ENCODE results near the gene SYNPO2.

SYNPO2 gene

DNA sequence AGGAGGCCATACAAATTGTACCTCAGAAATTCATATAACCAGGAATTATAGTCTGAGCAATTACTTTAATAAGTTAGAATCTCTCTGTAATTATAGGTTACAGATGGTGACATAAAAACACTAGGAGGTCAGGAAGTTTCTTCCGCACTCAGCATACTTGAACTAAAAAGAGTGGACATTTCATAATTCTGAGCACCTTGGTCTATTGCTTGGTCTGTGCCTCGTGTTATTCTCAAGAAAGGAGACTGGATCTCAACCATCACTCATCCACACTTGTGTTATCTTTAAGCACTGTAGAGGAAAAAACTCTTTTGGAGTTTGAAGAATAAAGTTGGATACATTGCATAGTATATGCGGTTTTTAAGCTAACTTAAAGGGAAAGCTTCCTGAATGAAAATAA lies 91.1 kb downstream of the SYNPO2 start:
- no peak overlapping the region for H3K4me3 ChIP-seq (ENCODE audit: insufficient read depth, low read length, poor library complexity, severe bottlenecking)
- TF ChIP-seq, protein P1, sequence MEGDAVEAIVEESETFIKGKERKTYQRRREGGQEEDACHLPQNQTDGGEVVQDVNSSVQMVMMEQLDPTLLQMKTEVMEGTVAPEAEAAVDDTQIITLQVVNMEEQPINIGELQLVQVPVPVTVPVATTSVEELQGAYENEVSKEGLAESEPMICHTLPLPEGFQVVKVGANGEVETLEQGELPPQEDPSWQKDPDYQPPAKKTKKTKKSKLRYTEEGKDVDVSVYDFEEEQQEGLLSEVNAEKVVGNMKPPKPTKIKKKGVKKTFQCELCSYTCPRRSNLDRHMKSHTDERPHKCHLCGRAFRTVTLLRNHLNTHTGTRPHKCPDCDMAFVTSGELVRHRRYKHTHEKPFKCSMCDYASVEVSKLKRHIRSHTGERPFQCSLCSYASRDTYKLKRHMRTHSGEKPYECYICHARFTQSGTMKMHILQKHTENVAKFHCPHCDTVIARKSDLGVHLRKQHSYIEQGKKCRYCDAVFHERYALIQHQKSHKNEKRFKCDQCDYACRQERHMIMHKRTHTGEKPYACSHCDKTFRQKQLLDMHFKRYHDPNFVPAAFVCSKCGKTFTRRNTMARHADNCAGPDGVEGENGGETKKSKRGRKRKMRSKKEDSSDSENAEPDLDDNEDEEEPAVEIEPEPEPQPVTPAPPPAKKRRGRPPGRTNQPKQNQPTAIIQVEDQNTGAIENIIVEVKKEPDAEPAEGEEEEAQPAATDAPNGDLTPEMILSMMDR (IDR thresholded peaks at IDR 0.05; ENCODE audit: insufficient read depth, low read length, poor library complexity, severe bottlenecking) = no peak
- TF ChIP-seq EZH2phosphoT487 (conservative IDR thresholded peaks at IDR 0.05; ENCODE audit: low read length) = no peak
- no peaks in the 10 kb centered on the region for H3F3A ChIP-seq (ENCODE audit: insufficient read depth)
- no peak overlapping the region for H3K4me2 ChIP-seq (ENCODE audit: low read depth, low read length, poor library complexity, severe bottlenecking)
- H3K27ac ChIP-seq (ENCODE audit: low read depth, low read length) = no peak overlapping the region
- no peaks in the 10 kb centered on the region for H3K36me3 ChIP-seq (ENCODE audit: low read length)
- H3K9ac ChIP-seq (ENCODE audit: low read length) = no peak overlapping the region
- no peaks in the 10 kb centered on the region for H3K79me2 ChIP-seq (ENCODE audit: insufficient read depth, low read length)
- no peaks in the 10 kb centered on the region for H3K27me3 ChIP-seq (ENCODE audit: low read length)
- no peaks in the 10 kb centered on the region for H4K20me1 ChIP-seq (ENCODE audit: low read depth, low read length)
- H2AFZ ChIP-seq (ENCODE audit: low read depth, low read length, severe bottlenecking) = no peak overlapping the region
- no peaks in the 10 kb centered on the region for H3K9me2 ChIP-seq (replicated peaks; ENCODE audit: insufficient read depth, low read length)
- H3K9me3 ChIP-seq (ENCODE audit: insufficient read depth, low read length) = no peaks in the 10 kb centered on the region

DNA sequence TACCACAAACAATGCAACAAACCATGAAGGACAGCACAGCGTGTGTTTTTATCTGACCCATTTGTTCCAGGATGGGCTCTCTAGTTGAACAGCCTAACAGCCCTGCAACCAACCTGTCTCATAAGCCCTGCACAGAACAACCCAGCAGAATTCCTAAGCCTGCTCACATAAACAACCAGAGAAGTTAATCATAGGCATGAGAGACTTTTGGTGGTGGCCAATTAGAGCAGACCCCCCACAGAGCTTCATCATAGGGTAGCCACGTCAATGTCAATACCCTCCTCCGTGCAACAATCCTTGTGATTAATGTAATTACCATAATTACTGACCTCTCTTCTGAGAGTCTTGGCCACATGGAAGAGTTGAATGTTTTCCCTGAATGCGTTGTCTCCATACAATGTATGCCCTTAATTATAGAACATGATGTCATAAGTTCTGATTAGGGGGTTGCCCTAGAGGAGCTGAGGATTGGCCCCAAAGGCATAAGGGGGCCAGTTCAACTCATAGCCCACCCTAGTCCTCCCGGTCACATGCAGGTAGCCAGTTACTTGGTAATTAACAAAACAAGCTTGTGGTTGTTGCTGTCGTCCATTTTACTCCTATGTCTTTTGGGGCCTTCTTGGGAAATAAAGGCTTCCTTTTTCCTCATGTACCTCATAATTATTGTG lies 92.7 kb downstream of the SYNPO2 start:
- no peak overlapping the region for H2AFZ ChIP-seq (ENCODE audit: low read depth, low read length, severe bottlenecking)

DNA sequence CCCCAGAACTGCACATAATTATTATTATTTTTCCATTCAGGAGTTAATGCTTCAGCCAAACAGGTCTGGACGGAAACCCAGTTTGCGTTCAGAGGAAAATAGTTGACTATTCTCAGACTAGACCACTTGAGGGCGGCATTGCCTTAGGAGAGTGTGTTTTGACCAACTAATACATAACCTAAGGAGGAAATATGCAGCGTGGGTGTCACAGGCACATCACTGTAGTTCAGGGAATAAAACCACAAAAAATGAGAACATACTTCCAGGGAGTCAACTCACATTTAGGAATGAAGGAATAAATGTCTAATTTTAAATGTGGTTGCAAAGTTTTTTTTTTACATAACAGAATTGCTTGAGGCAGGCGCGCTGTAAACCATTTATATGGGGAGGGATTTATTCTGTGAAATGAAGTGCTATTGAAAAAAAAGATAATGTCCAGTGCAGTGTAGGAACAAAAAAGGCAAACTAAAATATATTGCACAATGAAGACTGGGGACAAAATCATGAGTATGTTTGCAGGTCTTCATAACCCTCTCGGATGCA lies 93.3 kb downstream of the SYNPO2 start:
- no peak overlapping the region for H3K4me2 ChIP-seq (ENCODE audit: low read depth, low read length, poor library complexity, severe bottlenecking)

More for the DNA sequence above, 92.7 kb downstream of the SYNPO2 start:
- no peak overlapping the region for H3K4me2 ChIP-seq (ENCODE audit: low read depth, low read length, poor library complexity, severe bottlenecking)
- no peaks in the 10 kb centered on the region for H3K36me3 ChIP-seq (ENCODE audit: low read length)
- no peaks in the 10 kb centered on the region for H3F3A ChIP-seq (ENCODE audit: insufficient read depth)
- no peaks in the 10 kb centered on the region for H3K79me2 ChIP-seq (ENCODE audit: insufficient read depth, low read length)
- no peak overlapping the region for H3K4me3 ChIP-seq (ENCODE audit: insufficient read depth, low read length, poor library complexity, severe bottlenecking)
- H3K9ac ChIP-seq (ENCODE audit: low read length) = no peak overlapping the region
- no peaks in the 10 kb centered on the region for H4K20me1 ChIP-seq (ENCODE audit: low read depth, low read length)
- no peak overlapping the region for H3K27ac ChIP-seq (ENCODE audit: low read depth, low read length)
- no peaks in the 10 kb centered on the region for H3K9me2 ChIP-seq (replicated peaks; ENCODE audit: insufficient read depth, low read length)
- TF ChIP-seq, protein P1 (IDR thresholded peaks at IDR 0.05; ENCODE audit: insufficient read depth, low read length, poor library complexity, severe bottlenecking) = no peak
- TF ChIP-seq EZH2phosphoT487 (conservative IDR thresholded peaks at IDR 0.05; ENCODE audit: low read length) = no peak
- no peaks in the 10 kb centered on the region for H3K27me3 ChIP-seq (ENCODE audit: low read length)
- no peaks in the 10 kb centered on the region for H3K9me3 ChIP-seq (ENCODE audit: insufficient read depth, low read length)

More for the DNA sequence above, 93.3 kb downstream of the SYNPO2 start:
- Histone ChIP-seq H3K36me3 (ENCODE audit: low read length) (no peaks in the 10 kb centered on the region), H3K27me3 (ENCODE audit: low read length) (no peaks in the 10 kb centered on the region), H3K79me2 (ENCODE audit: insufficient read depth, low read length) (no peaks in the 10 kb centered on the region), H3F3A (ENCODE audit: insufficient read depth) (no peaks in the 10 kb centered on the region), H2AFZ (ENCODE audit: low read depth, low read length, severe bottlenecking) (no peak overlapping the region), H3K9me2 (replicated peaks; ENCODE audit: insufficient read depth, low read length) (no peaks in the 10 kb centered on the region), H3K9ac (ENCODE audit: low read length) (no peak overlapping the region), H3K4me3 (ENCODE audit: insufficient read depth, low read length, poor library complexity, severe bottlenecking) (no peak overlapping the region), H4K20me1 (ENCODE audit: low read depth, low read length) (no peaks in the 10 kb centered on the region), H3K9me3 (ENCODE audit: insufficient read depth, low read length) (no peaks in the 10 kb centered on the region), H3K27ac (ENCODE audit: low read depth, low read length) (no peak overlapping the region)
- no peak for TF ChIP-seq EZH2phosphoT487 (conservative IDR thresholded peaks at IDR 0.05; ENCODE audit: low read length)
- TF ChIP-seq, protein P1 (IDR thresholded peaks at IDR 0.05; ENCODE audit: insufficient read depth, low read length, poor library complexity, severe bottlenecking) = peak; percentile 38
